Suprapubic skin (tissue), 4 donors: ENCODE data around the gene NACA. TPM values are rescaled to one million over a fixed set of nuclear protein-coding genes. Genes with fewer than 3 reads are reported as not detected.
"Not testable (repeated sequence)": the region's sequence is repeated elsewhere in the genome, so short reads cannot be mapped to it uniquely, and the experiment has no call there.

Source experiments
- DNase-seq, 2 donors: peaks; one replicate each; pipeline ENCODE4 v3.0.0-alpha.2; 2019; ENCODE audit warnings: low spot score in 2 of 2
- H3K27ac ChIP-seq: fragments of 200-600 bp; sonication (generic); one replicate; pipeline ENCODE4 v1.5.1; 2019
- H3K27me3 ChIP-seq: fragments of 200-600 bp; sonication (generic); one replicate; pipeline ENCODE4 v1.5.1; 2019
- H3K36me3 ChIP-seq: fragments of 200-600 bp; sonication (generic); one replicate; pipeline ENCODE4 v1.5.1; 2019
- H3K4me1 ChIP-seq: fragments of 200-600 bp; sonication (generic); one replicate; pipeline ENCODE4 v1.5.1; 2019
- H3K4me3 ChIP-seq: fragments of 200-600 bp; sonication (generic); one replicate; pipeline ENCODE4 v1.5.1; 2019; ENCODE audit warnings: mild to moderate bottlenecking
- H3K9me3 ChIP-seq: fragments of 200-600 bp; sonication (generic); one replicate; pipeline ENCODE4 v1.5.1; 2019
- CTCF ChIP-seq, 2 donors: fragments of 200-600 bp in 1 of 2; fragments of 450-650 bp in 1 of 2; sonication (generic) in 1 of 2; IDR thresholded peaks; one replicate each; pipeline ENCODE4 v1.5.1; 2016 to 2019; ENCODE audit warnings: antibody characterized with exemption in 2 of 2, mild to moderate bottlenecking in 1 of 2, moderate library complexity in 1 of 2
- EP300 ChIP-seq: sonication (generic); formaldehyde crosslinking; IDR thresholded peaks from one replicate; pipeline ENCODE4 v1.6.1; 2017; ENCODE audit warnings: antibody characterized with exemption
- POLR2A ChIP-seq, 2 donors: fragments of 450-650 bp; IDR thresholded peaks; one replicate each; pipeline ENCODE4 v1.6.1; 2017; ENCODE audit warnings: antibody characterized with exemption in 2 of 2, mild to moderate bottlenecking in 2 of 2, moderate library complexity in 2 of 2
- POLR2AphosphoS5 ChIP-seq, 3 donors: sonication (generic); formaldehyde crosslinking; IDR thresholded peaks; one replicate each; pipeline ENCODE4 v1.6.1; 2017; ENCODE audit warnings: antibody characterized with exemption in 3 of 3
- WGBS: methylation state at CpG from one replicate; pipeline ENCODE4 v1.1.5; 2018; 5-methylcytosine and 5-hydroxymethylcytosine counted together
- total RNA-seq, 4 donors: library from RNA; depleted of rRNA; stranded (reverse); fragments of >200 nt; gene quantifications; one replicate each; pipeline ENCODE4 v1.1.0, GENCODE V29; 2016

Gene NACA
- total RNA-seq, 4 donors from 2014 or later, result 1,068 to 1,481 (median 1,369) TPM

GRCh38 chr12:56749359-56749758, 24.3 kb upstream of the NACA start:
- Histone ChIP-seq H3K4me1 (peaks cover 11% of the 10 kb centered on the region), H3K27ac (no peak overlapping the region), H3K9me3 (no peaks in the 10 kb centered on the region), H3K4me3 (no peak overlapping the region), H3K27me3 (no peaks in the 10 kb centered on the region), H3K36me3 (peaks cover 19% of the 10 kb centered on the region)
- 73% methylated on average over 2 of the region's 2 CpGs for WGBS
- no peak for DNase-seq
- TF ChIP-seq EP300 (no peak), POLR2A (IDR thresholded peaks at IDR 0.05) (no peak), POLR2AphosphoS5 (IDR thresholded peaks at IDR 0.05) (no peak), CTCF (IDR thresholded peaks at IDR 0.05) (no peak)

- DNase-seq, result no peak
- TF ChIP-seq CTCF (IDR thresholded peaks at IDR 0.05) (no peak), POLR2AphosphoS5 (IDR thresholded peaks at IDR 0.05) (no peak), EP300 (no peak), POLR2A (IDR thresholded peaks at IDR 0.05) (no peak)
- Histone ChIP-seq H3K27me3 (no peaks in the 10 kb centered on the region), H3K4me1 (peaks cover 11% of the 10 kb centered on the region), H3K27ac (no peak overlapping the region), H3K9me3 (no peaks in the 10 kb centered on the region), H3K4me3 (no peak overlapping the region), H3K36me3 (peaks cover 18% of the 10 kb centered on the region)
- WGBS, result 94% methylated on average over 11 of the region's 11 CpGs
These were observed 3.2 kb upstream of the NACA start for GRCh38 chr12:56728139-56728861.

- H3K27me3 ChIP-seq, H3K9me3 ChIP-seq, DNase-seq, H3K36me3 ChIP-seq: not testable (repeated sequence)
- Histone ChIP-seq H3K4me3 (peak overlapping the region; percentile 82), H3K4me1 (peaks cover 31% of the 10 kb centered on the region), H3K27ac (peak overlapping the region; percentile 98)
- 92% methylated on average over 15 of the region's 15 CpGs for whole genome bisulfite sequencing
These were observed 1.1 kb upstream of the NACA start for GRCh38 chr12:56726196-56726675.

GRCh38 chr12:56725723-56726102, 614 bp upstream of the NACA start:
- Histone ChIP-seq H3K9me3 (no peaks in the 10 kb centered on the region), H3K27ac (peak overlapping the region; percentile 98), H3K36me3 (peaks cover 9% of the 10 kb centered on the region), H3K4me3 (peak overlapping the region; percentile 82), H3K27me3 (no peaks in the 10 kb centered on the region), H3K4me1 (peaks cover 36% of the 10 kb centered on the region)
- WGBS, result 30% methylated on average over 7 of the region's 7 CpGs
- no peak for DNase-seq
- no peak for TF ChIP-seq CTCF (IDR thresholded peaks at IDR 0.05)
- no peak for TF ChIP-seq EP300
- TF ChIP-seq POLR2A (IDR thresholded peaks at IDR 0.05), result no peak
- TF ChIP-seq POLR2AphosphoS5 (IDR thresholded peaks at IDR 0.05), result no peak

GRCh38 chr12:56724701-56724971, 463 bp downstream of the NACA start:
- H3K4me3 ChIP-seq, result peak overlapping the region; percentile 82
- DNase-seq, result no peak
- H3K36me3 ChIP-seq, result peaks cover 10% of the 10 kb centered on the region
- 0% methylated on average over 9 of the region's 9 CpGs for WGBS
- H3K9me3 ChIP-seq, result no peaks in the 10 kb centered on the region
- peaks cover 47% of the 10 kb centered on the region for H3K4me1 ChIP-seq
- no peak for TF ChIP-seq POLR2A (IDR thresholded peaks at IDR 0.05)
- no peak for TF ChIP-seq EP300
- no peak for TF ChIP-seq CTCF (IDR thresholded peaks at IDR 0.05)
- TF ChIP-seq POLR2AphosphoS5 (IDR thresholded peaks at IDR 0.05), result no peak
- H3K27me3 ChIP-seq, result no peaks in the 10 kb centered on the region
- H3K27ac ChIP-seq, result peak overlapping the region; percentile 98
